Stimulated activated CD8-positive, alpha-beta memory T cell treated with anti-CD3 and anti-CD28 coated beads, Interleukin-4, amount 100 ng/mL, for 48 hours (primary cell): ENCODE results near the gene CCDC192.
"Not testable (repeated sequence)": the region's sequence is repeated elsewhere in the genome, so short reads cannot be mapped to it uniquely, and the experiment has no call there.

ENCODE experiments used
- DNase-seq: peaks from one replicate; pipeline ENCODE4 v3.0.0-alpha.2; 2020

The CCDC192 gene, protein sequence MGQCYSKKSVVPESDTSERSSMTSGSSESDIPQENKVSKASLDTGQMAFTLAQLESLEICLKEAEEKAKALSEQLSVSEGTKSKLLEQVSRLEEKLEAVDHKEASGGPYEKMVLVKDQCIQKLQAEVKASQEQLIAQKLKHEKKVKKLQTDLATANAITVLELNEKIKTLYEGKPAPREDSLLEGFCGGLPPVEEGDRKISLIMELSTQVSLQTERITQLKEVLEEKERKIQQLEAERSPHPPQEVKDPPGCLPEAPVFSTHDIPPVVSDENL

GRCh38 chr5:127702926-127703561 lies at the start of gene CCDC192:
Gene CCDC192, plus strand, starts transcription at chr5:127703391. Its CDS starts 55 bp downstream, at chr5:127703446.
- no peak for DNase-seq

DNA sequence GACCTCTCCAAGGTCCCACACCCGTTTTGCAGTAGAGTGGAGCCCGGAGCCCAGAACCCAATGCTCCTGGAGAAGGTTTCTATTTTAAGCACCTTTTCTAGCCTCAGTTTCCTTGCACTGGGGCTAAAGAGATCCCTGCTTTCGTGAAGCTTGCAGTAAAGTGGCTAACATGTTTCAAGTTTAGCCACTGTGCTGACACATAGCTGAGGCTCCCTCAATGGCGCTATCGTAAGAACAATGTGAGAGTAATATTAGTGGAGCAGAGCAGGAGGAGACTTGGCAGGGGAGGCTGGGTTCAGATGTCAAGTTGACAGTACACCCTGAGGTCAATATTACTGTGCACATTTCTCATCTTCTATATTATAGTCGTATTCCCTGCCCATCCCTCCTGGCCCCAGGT lies 46.4 kb upstream of the CCDC192 start:
- no peak for DNase-seq

DNA sequence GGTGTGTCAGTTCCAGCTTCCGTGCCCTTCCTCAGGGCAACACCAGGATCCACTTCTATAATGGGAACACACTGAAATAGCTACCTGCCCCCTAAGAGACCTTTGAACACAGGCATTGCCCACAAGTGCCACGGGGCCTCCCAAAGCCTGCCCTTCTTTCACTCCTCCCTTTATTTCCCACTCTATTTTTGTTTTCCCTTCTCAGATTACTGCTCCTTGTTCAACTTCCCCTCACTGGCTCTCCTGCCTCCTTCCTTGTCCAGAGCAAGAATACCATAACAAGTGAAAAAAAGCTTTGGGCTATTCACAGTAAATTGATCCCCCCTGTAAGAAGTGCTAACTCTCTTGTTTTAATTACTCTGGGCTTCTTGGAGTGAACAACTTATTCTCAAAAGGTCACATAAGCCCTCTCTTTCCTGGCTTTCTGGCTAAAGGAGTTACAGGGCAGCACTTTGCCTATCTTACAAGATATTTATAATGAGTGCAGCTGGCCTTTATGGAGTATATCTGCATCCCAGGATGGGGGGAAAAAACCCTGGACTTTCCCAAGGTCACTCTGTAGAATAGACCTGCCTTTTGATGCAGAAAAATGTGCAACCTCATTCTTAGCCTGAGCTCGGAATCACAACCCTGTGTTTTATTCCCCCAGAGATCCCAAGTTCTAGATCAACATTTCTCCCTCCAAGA lies 43.0 kb upstream of the CCDC192 start:
- DNase-seq = no peak

DNA sequence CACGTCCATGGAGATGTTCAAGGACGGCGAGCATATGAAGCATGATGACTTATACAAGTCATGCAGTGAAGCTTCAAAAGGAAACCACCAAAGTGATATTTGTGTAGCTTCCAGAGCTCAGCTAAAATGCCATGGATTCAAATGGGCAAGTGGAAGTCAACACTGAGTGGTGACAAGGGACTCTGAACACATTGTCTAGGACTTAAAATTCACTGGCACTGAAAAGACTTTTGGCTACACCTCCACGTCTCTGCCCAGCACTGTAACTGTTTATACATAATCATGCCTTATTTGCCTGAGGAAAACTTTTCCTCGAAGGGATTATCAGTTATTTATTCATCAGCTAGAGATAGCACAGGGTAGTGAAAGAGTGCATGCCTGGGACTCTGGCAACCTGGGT lies 39.1 kb upstream of the CCDC192 start:
- DNase-seq = no peak

DNA sequence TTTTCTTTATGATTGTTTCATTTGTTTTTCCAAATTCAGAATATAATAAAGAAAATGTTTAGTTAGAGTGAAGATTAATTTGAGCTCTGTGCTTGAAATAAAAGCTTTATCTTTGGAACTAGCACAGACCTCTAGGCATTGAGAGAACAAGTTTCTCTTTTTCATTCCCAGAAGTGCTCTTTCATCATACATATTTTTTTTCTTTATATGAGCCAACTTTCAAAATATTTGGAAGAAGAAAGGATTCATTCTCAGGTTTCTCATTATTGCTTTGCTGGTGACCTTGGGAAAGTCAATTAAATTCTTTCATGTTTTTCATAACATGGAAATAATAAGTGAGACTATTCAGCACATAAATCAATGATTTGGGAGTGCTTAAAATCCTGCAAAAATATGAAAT lies 37.5 kb upstream of the CCDC192 start:
- no peak for DNase-seq

DNA sequence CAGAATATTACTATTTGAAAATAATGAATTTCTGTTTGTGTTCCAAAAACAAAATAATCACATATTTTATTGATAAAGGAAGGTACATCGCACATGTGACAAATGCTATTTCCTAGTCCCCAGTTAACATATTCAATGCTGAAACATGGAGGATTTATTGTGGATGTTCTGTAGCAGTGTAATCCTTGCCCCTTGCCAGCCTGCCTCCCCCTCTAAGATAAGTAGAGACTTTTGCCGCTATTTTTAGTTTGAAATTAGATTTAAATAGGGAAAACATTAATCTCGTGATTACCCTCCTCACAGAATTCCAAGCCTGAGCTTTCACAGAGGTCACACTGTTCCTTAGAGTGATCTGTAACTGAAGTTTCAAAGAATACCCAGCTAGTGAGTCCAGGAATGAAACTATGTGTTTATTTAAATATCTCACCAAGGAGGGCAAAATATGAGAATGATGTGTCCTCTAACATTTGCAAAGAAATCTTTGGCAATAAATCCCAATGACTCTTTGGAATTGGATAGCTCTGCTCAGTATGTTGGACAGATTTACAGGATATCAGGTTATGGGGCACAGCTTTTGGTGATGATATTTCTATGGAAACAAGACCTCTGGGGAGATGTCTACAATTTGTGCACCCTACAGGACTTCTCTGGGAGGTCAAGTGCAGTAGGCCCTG lies 37.0 kb upstream of the CCDC192 start:
- DNase-seq = no peak

DNA sequence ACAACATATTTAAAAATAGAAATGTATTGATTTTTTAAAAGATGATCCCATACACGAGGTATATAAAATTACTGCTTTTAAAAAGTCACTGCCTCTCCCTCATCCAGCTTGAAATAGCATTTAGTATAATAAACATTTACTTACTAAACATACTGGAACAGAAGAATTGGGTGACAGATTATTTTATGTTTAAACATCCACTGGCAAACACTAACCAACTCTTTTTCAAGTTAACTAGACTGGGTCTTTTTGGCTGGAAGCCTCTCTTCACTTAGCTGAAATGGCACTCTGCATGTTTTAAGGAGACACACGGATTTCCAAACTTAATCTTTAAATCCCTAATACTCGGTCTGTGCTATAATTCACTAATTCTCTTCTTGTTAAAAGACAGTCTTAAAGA lies 35.3 kb upstream of the CCDC192 start:
- no peak for DNase-seq

GRCh38 chr5:127671218-127671617 lies 32.0 kb upstream of the CCDC192 start:
- no peak for DNase-seq

GRCh38 chr5:127673117-127673800 lies 29.9 kb upstream of the CCDC192 start:
- no peak for DNase-seq

GRCh38 chr5:127676951-127677350 lies 26.2 kb upstream of the CCDC192 start:
- not testable (repeated sequence) for DNase-seq

DNA sequence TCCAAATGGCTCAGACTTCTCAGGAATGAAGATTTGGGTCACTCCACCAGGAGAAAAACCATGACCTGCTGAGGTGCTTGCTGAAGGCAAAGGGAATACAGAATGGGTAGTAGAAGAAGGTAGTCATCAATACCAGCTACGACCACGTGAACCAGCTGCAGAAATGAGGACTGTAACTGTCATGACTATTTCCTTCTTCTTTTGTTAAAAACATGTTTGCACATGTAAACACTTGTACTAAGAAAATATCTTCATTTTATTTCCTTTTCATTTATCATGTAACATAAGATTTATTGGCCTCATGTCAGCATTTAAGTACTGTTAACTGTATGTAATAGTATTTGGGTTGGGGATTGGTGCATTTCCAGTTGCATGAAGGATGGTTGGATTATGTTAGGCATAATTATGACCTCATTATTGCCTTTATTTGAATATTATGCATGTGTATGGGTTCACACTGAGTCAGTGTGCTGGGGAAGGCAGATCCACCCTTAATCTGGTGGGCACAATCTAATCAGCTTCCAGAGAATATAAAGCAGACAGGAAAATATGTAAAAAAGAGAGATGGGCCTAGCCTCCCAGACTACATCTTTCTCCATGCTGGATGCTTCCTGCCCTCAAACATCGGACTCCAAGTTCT lies 23.4 kb upstream of the CCDC192 start:
- DNase-seq = not testable (repeated sequence)

- DNase-seq = no peak
Observed at GRCh38 chr5:127680595-127680994, 22.6 kb upstream of the CCDC192 start.

DNA sequence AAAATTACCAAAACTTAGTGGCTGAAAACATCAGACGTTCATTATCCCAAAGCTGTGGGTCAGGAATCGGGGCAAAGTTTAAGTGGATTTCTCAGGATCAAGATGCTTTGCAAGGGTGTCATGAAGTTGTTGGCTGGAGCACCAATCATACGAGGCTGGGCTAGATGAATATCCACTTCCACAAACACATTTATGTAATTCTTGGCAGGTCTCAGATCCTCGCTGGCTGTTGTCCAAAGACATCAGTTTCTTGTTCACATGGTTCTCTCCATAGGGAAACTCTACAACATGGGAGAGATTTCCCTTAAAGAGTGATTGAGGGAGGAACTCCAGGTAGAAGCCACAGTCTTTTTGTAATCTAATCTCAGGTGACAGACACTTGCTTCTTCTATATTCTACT lies 20.2 kb upstream of the CCDC192 start:
- DNase-seq = no peak

DNA sequence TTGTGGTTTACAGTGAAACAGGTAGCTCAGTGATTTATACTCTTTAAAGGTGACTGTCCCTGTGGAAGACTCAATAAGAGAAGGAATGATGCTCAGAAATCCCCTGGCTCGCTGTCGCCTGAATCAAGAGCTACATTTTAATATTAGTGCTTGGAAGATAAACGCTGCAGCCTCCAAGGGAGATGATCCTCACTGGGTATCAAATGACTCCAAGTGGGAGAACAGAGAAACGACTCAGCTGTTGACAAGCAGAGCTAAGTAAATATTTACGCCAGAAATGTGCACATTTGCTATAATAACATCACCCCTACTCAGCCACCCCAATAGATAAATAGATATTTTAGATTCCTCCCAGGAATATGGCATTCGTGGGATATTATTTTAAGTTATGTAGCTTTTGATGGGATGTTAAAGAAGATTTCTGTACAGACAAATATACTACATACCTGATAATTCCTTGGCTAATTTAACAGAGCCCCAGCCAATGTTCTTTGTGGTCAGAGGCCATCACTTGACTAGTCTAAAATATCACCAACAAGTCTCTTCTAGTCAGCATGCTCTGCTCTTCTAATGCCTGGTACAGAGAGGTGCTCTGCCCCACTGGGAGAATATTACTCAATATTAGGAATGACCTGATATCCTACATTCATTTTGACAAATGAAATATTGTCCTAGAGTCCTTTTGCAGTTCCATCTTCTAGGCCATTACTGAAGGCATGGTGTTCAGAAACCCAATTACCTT lies 18.3 kb upstream of the CCDC192 start:
- DNase-seq = no peak

DNA sequence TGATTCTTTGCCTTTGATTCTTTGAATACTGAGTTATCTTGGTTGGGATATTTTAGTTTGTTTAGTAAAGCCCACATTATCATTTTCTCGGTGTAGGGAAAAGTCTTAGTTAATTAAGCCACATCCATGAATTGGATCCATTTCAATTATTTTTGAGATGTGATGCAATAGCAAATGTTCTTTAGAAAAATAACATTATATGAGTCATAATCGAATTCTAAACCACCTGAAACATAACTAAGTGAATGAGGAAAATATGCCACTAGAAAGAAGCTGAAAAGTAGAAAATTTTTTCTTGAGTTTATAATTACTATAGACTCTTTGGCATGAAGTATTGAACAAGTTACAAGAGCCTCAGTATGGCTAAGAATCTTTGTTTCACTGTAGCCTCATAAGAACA lies 17.5 kb upstream of the CCDC192 start:
- no peak for DNase-seq

DNA sequence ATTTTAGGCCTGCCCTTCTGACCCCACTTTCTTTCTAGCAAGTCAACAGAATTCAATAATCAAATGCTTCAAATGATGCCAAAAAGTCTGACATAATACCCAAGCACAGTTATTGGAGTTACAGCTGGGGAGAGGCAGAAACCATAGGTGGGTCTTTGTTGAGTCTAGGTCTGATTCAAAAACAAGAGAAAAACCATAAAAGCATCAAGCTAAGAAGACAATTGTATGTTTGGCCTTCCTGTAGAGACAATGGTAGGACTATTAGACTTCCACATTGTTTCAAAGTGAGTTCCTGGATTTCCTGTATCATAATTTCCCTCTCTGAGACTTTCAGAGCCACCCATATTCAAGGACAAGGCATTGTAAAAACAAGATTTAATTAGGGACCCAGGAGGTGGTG lies 16.8 kb upstream of the CCDC192 start:
- DNase-seq = no peak

DNA sequence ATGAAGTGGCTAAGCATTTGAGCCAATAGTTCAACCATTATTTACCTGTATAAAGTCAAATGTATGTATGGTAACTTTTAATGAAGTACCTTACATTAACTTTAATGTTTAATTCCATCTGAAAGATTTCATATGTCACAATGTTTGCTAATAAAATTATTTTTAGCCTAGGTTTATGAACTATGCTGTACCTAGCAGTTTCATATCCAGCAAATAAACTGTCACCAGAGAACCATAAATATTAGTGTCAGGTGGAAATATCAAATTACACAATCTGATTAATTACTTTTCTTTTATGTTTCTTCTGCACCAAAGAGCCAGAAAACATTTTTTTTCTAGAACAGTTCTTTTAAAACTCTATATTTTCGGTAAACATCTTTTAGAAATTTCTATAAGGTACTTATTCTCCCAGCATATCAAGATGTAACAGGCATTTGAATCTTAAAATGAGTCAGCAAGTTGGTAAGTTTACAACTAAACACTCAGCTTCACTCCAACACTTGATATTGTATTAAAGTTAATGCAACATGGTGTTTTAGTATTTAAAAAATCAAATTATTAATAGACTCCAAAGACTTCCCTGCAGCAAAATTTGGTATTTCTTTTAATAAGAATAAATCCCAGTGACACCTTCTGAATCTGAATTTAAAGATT lies 8.5 kb upstream of the CCDC192 start:
- DNase-seq = no peak

DNA sequence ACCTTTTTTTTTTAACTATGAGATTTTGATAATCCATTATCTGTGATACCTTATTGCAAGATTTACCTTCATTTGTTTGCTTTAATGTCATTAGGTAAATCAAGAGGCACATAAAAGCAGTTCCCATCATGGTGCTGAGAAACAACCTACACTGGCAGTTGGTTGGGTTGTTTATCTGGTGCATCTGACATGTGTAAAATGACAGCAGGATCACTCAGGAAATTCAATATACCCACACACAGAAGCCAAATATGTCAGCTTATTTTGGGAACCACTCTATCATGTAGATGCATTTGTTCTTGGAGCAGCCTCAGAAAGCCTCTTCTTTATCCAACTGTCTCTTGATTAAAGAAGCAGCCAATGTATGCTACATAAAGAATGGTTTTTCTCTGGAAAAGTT lies 7.8 kb upstream of the CCDC192 start:
- no peak for DNase-seq

DNA sequence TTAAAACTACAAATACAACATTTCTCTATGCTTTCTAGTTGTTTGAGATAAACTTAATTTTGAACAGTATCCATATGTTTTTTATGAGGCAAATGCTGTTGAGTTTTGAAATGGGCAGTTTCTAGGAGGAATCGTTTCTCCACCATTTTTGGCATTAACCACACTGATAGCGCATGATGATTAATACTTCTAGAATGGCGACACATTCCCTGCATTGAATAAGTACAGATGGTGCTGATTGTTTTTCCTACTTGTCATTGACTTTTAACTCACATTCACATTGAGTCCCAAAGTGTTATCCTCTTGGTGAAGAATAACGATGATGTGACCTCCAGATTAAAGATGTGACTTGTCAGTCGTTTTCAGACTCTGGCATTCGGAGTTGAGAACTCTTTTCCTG lies 6.5 kb upstream of the CCDC192 start:
- DNase-seq = no peak

- DNase-seq = no peak
Observed at GRCh38 chr5:127697894-127698600, 5.1 kb upstream of the CCDC192 start.

- no peak for DNase-seq
Observed at GRCh38 chr5:127699416-127699815, 3.8 kb upstream of the CCDC192 start.
